PC-9 (cell line): ENCODE results near the gene ZNRD2.

Experiments
- CTCF ChIP-seq: fragments of 200-600 bp; sonication (generic); conservative IDR thresholded peaks from 2 replicates; pipeline ENCODE4 v1.6.1; 2017; ENCODE audit warnings: mixed run types, antibody characterized with exemption, mild to moderate bottlenecking, moderate library complexity
- EZH2 ChIP-seq: fragments of 200-600 bp; sonication (generic); IDR thresholded peaks from 2 replicates; pipeline ENCODE4 v1.8.0; 2017; ENCODE audit warnings: antibody characterized with exemption, low read depth

GRCh38 chr11:65598258-65598699 is 28.0 kb downstream of the ZNRD2 start:
- no peak for TF ChIP-seq CTCF
- no peak for TF ChIP-seq EZH2
